Activated T-cell treated with anti-CD3 and anti-CD28 coated beads for 1 hour (primary cell): Measurements from ENCODE around the gene RBP4.

ENCODE experiments used
- DNase-seq: peaks from one replicate; pipeline ENCODE4 v3.0.0-alpha.2; 2020; ENCODE audit warnings: low read depth

The RBP4 gene

DNA sequence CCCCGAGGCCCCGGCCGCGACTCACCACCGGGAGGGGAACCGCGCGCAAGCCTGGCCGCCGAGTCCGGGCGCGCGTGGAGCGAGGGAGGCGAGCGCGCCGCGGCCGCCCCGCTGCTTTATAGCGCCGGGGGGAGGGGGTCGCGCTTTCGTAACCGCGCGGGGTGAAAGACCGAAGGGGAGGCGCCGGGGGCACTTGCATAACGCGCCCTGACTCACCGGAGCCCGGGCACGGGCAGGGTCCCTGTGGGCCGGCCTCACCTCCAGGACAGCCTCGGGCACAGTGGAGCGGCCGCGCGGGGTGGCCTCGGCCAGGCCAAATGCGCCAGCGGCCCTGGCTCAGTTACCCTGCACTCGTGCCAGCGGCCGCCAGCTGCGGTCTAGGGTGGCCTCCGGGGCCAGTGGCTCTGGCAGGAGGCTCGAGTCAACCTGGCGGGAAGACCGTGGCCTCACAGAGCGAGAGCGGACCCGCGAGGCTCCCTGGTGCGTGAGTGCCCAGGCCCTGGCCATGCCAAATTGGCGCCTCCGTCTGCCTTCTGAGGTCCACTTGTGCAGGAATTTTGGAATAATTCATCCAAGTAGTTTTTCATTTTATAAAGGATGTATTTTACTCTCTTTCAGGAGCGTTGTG, at the start of gene RBP4:
Gene RBP4, minus strand, starts transcription at position 90 of the 628 bp plus-strand sequence. CDS start 207 bp downstream, outside the sequence.
- no peak for DNase-seq

GRCh38 chr10:93639791-93640190, 38.8 kb upstream of the RBP4 start:
- no peak for DNase-seq

- no peak for DNase-seq
These were observed 29.9 kb upstream of the RBP4 start for GRCh38 chr10:93630625-93631557.

- DNase-seq: no peak
These were observed 28.7 kb upstream of the RBP4 start for GRCh38 chr10:93629647-93630305.

DNA sequence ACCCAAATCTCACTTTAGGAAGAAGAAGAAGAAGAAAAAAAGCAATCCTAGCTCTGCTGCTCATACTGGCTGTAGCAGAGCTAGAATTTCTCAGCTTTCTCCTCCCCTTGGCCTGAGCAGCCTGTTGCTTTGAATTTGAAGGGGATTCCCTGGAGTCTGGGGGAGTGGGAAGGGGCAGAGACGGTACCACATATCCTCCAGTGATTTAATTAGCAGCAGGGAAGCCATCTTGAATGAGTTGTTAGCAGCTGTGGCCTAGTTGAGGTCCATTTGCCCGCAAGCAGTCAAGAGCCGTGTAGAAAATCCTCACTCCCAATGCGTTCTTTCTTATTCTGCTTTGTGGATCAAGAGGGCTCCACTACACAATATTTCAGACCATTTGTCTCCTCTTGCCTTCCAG, 27.8 kb upstream of the RBP4 start:
- DNase-seq: no peak

DNA sequence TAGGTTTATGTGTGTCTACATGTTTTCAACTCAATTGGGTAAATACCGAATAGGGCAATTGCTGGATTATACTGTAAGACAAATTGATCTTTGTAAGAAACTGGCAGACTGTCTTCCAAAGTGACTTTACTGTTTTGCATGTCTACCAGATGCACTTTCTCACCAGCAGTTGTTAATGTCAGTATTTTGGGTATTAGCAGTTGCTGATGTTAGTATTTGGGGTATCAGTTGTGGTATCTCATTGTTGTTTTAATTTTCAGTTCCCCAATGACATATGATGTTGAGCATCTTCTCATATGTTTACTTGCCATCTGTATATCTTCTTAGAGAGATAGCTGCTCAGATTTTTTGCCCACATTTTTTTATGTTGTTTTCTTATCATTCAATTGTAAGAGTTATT, 21.9 kb upstream of the RBP4 start:
- DNase-seq: no peak

- DNase-seq: no peak
These were observed 19.9 kb upstream of the RBP4 start for GRCh38 chr10:93620925-93621324.

GRCh38 chr10:93615576-93616235, 14.7 kb upstream of the RBP4 start:
- no peak for DNase-seq

DNA sequence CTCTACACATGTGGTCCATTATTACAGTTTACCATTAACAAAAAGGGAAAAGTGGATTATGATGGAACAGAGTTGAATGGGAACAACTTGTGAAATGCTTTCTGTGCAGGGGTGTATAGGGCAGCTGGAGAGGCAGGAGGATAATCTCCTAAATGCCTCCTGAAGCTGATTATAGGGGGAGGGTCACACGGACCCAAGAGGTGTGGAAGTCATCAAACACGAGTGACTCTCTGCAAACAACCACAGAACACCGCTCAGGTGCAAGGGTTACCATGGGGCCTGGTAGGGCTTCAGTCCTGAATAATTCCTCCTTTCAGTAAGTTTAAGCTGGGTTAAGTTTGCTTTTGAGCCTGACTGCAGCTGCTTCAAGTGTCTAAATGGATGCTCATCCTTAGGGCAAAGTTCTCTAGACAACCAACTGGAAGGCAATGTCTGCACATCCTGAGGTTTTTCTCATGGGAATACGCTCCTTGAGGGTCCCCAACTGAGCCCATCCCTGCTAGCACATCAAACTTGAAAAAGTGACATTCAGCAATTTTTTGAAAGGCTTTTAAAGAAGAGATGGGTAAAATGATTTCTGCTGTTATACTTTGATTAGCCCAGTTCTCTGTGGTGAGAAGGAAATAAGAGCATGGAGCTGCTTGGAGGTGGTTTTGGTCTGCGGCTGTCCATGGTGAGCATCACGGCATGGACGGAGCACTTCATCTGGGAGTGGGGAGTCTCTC, 13.2 kb upstream of the RBP4 start:
- no peak for DNase-seq

DNA sequence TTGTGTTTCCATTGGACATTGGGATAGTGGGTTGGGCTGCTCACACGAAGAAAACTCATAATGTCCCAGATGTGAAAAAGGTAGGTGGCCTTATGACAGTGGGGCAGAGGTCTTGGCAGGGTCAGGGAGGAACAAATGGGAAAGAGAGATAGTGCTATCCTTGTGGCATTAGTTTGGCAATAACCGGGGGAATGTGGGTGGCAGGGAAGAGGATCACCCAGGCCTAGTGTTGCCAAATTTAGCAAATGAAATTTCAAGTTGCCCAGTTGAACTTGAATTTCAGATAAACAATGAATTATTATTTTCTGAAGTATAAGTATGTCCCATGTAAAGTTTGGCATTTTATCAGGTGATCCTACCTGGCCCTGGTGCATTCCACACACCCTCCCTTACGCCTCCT, 12.1 kb upstream of the RBP4 start:
- DNase-seq: no peak

- no peak for DNase-seq
These were observed 11.3 kb upstream of the RBP4 start, which contains the start of gene PDE6C for GRCh38 chr10:93612311-93612710. Gene PDE6C (plus strand): TSS chr10:93612537. CDS start chr10:93612726, 189 bp downstream.

DNA sequence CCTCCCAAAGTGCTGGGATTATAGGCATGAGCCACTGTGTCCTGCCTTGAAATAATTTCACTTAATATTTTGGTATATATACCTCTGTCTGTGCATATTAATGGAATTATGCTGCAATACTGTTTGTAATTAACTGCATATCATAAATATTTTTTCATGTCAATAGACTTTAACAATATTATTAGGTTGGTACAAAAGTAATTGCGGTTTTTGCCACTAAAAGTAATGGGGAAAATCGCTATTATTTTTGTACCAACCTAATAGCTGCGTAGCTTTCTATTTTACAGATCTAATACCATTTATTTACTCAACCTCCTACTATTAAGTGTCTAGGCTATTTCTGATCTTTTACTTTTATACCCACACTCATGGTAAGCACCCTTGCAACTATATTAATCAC, 7.4 kb upstream of the RBP4 start:
- no peak for DNase-seq

DNA sequence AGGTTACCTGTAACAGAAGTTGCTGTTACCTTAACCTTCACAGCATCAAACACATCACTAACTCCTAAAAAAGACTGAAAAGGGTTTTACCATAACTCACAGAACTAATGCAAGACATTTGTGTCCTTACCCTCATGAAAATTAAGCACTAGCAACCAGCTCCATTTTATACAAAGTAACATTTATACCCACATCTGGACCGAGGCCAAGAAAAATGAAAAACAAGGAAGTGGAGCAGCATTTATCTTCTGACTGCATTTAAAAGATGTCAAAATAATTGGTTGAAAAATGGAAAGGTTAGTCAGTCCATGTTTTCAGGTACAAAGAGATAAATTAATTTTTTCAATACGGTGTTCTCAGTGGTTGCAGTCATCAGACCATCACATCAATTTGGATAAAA, 3.1 kb upstream of the RBP4 start:
- no peak for DNase-seq

GRCh38 chr10:93603023-93603422, 2.0 kb upstream of the RBP4 start:
- DNase-seq: no peak

- no peak for DNase-seq
These were observed 733 bp upstream of the RBP4 start for GRCh38 chr10:93601774-93602162.

GRCh38 chr10:93600446-93601145, 439 bp downstream of the RBP4 start:
- no peak for DNase-seq

DNA sequence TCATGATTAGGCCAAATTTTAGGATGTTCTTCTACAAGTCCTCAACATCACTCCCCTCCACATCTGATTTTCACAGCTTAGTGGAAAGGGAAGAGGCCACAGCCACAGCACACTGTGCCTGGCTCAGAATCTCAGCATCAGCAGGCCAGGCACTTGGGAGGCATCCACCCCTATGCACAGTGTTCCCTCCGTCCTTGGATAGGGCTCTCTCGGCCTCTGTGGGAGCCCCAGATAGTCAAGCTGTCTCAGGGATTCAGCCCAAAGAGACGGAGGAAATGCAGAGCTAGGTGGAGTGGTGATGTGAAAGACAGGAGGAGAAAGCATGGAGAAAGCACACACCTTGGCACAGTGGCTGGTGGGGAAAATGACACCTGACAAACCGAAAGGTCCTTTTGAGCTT, 1.3 kb downstream of the RBP4 start:
- DNase-seq: no peak

GRCh38 chr10:93599335-93599734, 1.7 kb downstream of the RBP4 start:
- no peak for DNase-seq

DNA sequence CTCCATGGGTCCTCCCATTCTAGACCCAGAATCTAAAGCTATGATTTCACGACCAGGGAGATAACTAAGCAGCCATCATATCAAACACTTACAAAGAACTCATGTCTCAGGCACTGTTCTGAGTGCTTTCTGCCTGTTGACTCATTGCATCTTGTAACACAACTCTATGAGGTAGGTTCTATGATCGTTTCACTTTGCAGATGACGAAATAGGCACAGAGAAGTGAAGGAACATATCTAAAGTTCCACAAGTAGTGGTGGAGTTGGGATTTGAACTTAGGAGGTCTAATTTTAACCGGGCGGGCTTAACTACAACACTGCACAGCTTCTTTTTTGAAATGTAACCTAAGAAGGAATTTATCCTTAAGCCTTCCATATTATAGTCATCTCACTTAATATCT, 2.9 kb downstream of the RBP4 start:
- no peak for DNase-seq

GRCh38 chr10:93597075-93597599, 3.9 kb downstream of the RBP4 start:
- DNase-seq: no peak

DNA sequence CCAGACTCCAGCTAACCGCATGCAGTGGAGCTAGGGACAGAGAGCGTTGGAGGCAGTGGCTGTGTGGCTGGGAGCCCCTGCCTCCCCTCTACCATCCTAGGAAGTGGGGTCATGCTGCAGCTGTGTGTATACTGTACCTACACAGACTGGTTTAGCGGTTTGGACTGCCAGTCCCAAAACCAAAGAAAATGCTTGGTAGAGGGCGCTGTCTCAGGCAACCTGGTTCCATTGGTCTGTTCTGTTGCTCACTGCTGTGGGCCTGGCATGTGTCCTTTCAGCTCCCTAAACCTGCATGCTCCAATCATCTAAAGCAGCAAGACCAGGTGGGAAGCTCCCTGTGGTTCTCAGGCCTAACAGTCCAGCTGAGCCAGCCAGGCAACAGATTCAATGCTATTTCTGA, 4.5 kb downstream of the RBP4 start:
- DNase-seq: no peak
